ENCODE results near the gene AGT. TPM values are rescaled to one million over a fixed set of nuclear protein-coding genes. Genes with fewer than 3 reads are reported as not detected.

AGT gene
- total RNA-seq, 2 donors from 2014 or later, result 86.3 to 152 TPM

DNA sequence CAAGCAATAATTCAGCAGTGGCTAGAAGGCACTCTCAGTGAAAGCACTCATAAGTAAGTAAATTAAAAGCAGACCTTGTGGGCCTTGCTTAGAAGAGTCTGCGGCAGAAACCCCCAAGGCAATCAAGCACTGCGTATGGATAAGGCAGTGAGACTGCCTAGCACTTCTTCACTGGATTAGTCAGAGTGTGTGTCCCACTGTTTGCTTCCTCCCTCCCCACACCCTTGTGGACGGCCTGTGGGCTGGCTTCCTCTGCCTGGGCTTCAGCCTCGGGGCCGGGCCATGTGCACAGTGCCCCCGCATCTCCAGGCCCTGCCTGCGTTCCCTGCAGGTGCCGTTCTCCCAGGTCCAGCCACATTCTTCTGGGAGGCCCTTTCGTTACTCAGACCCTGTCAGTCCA, 23.8 kb downstream of the AGT start:
- no peaks in the 10 kb centered on the region for H3K9me3 ChIP-seq
- H3K4me3 ChIP-seq, result no peak overlapping the region
- TF ChIP-seq CTCF (IDR thresholded peaks at IDR 0.05), result no peak
- H3K27ac ChIP-seq, result no peak overlapping the region
- peaks cover 81% of the 10 kb centered on the region for H3K36me3 ChIP-seq
- H3K27me3 ChIP-seq, result no peaks in the 10 kb centered on the region
- no peak for DNase-seq (ENCODE audit: low spot score)
- H3K4me1 ChIP-seq, result no peaks in the 10 kb centered on the region

DNA sequence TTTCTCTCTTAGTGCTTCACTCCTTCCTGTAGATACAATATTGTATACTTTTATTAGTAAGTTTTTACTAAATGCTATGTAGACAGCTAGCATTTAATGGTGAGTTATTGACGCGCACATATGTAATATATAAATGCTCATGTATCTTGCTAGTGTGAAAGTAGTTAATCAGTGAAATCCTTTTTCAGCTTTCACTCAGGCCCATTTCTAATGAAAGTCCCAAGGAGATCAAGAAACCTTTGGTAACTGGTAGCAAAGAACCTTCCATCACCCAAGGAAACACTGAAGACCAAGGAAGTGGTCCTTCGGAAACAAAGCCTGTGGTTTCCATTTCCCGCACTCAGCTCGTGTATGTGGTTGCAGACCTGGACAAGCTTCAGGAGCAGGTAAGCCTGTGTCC, 27.2 kb downstream of the AGT start:
- peaks cover 72% of the 10 kb centered on the region for H3K36me3 ChIP-seq
- no peaks in the 10 kb centered on the region for H3K9me3 ChIP-seq
- no peak overlapping the region for H3K4me3 ChIP-seq
- no peak for TF ChIP-seq CTCF (IDR thresholded peaks at IDR 0.05)
- H3K27me3 ChIP-seq, result no peaks in the 10 kb centered on the region
- no peak for DNase-seq (ENCODE audit: low spot score)
- H3K4me1 ChIP-seq, result peaks cover 0 to 9% of the 10 kb centered on the region in 2 donors
- H3K27ac ChIP-seq, result no peak overlapping the region

DNA sequence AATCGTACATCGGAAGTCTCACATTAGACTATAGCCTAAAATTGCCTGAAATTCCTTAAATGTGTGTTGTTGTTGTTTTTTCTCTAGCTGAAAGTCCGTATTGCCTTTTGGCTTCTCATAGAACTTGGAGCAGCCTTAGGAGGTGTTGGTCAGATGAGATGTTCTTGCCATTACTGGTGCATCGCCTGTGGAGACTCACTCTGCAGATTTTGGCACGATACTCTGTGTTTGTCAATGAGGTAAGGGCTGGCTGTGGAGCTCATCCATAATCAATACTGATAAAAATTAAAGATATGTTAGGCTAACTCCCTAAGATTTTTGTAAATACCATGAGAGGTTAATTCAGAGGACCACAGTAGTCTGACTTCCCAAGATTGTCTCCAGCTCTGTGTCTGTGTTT, 28.9 kb downstream of the AGT start:
- H3K27ac ChIP-seq, result no peak overlapping the region
- no peak overlapping the region for H3K4me3 ChIP-seq
- peaks cover 56% of the 10 kb centered on the region for H3K36me3 ChIP-seq
- no peak for DNase-seq (ENCODE audit: low spot score)
- peaks cover 0 to 15% of the 10 kb centered on the region in 2 donors for H3K4me1 ChIP-seq
- H3K27me3 ChIP-seq, result no peaks in the 10 kb centered on the region
- H3K9me3 ChIP-seq, result no peaks in the 10 kb centered on the region
- no peak for TF ChIP-seq CTCF (IDR thresholded peaks at IDR 0.05)

- H3K36me3 ChIP-seq, result peaks cover 54% of the 10 kb centered on the region
- DNase-seq (ENCODE audit: low spot score), result no peak
These were observed 29.8 kb downstream of the AGT start for GRCh38 chr1:230684146-230684545.

DNA sequence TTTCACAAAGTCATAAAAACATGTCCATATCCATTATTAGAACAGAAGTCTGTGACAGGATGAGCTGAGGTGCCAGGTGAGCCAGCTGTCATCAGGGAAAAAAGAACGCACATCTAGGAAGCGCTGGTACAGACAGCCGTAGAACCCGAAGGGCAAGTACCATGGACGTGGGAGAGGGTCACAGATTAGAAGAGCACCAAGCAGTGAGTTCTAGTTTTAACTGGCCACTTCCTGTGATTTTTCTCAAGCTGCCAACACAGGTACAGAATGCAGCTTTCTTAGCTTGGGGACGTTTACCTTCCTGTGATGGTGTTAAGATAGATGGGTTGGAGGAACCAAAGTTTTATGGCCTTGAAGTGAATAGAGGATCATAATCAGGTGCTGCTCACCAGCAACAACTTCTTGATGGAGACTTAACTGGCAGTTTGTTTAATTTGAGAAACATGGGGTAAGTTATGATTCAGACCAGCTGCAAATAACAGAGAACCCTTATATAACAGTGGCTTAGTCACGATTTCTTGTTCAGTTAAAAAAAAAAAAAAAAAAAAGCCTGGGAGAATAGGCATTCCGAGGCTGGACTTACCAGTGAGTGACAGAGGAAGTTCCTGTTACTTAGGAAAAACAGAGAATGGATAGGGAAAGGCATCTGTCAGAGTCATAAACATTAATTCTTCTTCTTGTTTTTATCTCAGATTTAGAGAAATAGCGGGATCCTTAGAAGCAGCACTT, 30.9 kb downstream of the AGT start:
- no peak for TF ChIP-seq CTCF (IDR thresholded peaks at IDR 0.05)
- Histone ChIP-seq H3K27ac (peak overlapping the region in 1 of 2 donors; percentile 57), H3K4me3 (no peak overlapping the region), H3K9me3 (no peaks in the 10 kb centered on the region), H3K27me3 (no peaks in the 10 kb centered on the region), H3K36me3 (peaks cover 45% of the 10 kb centered on the region), H3K4me1 (peaks cover 0 to 15% of the 10 kb centered on the region in 2 donors)
- DNase-seq (ENCODE audit: low spot score), result no peak

More at GRCh38 chr1:230684146-230684545, 29.8 kb downstream of the AGT start:
- H3K9me3 ChIP-seq, result no peaks in the 10 kb centered on the region
- TF ChIP-seq CTCF (IDR thresholded peaks at IDR 0.05), result no peak
- H3K4me3 ChIP-seq, result no peak overlapping the region
- no peak overlapping the region for H3K27ac ChIP-seq
- peaks cover 0 to 15% of the 10 kb centered on the region in 2 donors for H3K4me1 ChIP-seq
- no peaks in the 10 kb centered on the region for H3K27me3 ChIP-seq

GRCh38 chr1:230682274-230682673, 31.6 kb downstream of the AGT start:
- no peak overlapping the region for H3K4me3 ChIP-seq
- no peaks in the 10 kb centered on the region for H3K9me3 ChIP-seq
- peaks cover 43% of the 10 kb centered on the region for H3K36me3 ChIP-seq
- DNase-seq (ENCODE audit: low spot score), result no peak
- H3K4me1 ChIP-seq, result peaks cover 0 to 15% of the 10 kb centered on the region in 2 donors
- no peaks in the 10 kb centered on the region for H3K27me3 ChIP-seq
- TF ChIP-seq CTCF (IDR thresholded peaks at IDR 0.05), result no peak
- peak overlapping the region in 1 of 2 donors; percentile 57 for H3K27ac ChIP-seq

Data from right atrium auricular region (tissue), 2 donors.